Stimulated activated CD8-positive, alpha-beta memory T cell treated with anti-CD3 and anti-CD28 coated beads, Interleukin-15, amount 100 ng/mL, for 1 hour (primary cell): ENCODE data around the gene APOBEC3B.
"Not testable (repeated sequence)": the region's sequence is repeated elsewhere in the genome, so short reads cannot be mapped to it uniquely, and the experiment has no call there.

ENCODE experiments used
- DNase-seq: peaks from one replicate; pipeline ENCODE4 v3.0.0-alpha.2; 2020; ENCODE audit warnings: low read depth

The APOBEC3B gene

GRCh38 chr22:38981992-38982927 lies at the start of gene APOBEC3B:
Gene APOBEC3B (plus strand): TSS chr22:38982347. CDS start chr22:38982454, 107 bp downstream.
- DNase-seq: peak; percentile 30

- DNase-seq: no peak
These were observed 47.1 kb upstream of the APOBEC3B start for GRCh38 chr22:38935023-38935422.

GRCh38 chr22:38935616-38936015 lies 46.5 kb upstream of the APOBEC3B start:
- DNase-seq: no peak

- DNase-seq: no peak
These were observed 45.6 kb upstream of the APOBEC3B start for GRCh38 chr22:38936562-38936961.

GRCh38 chr22:38937036-38937435 lies 45.1 kb upstream of the APOBEC3B start:
- DNase-seq: no peak

- DNase-seq: no peak
These were observed 44.6 kb upstream of the APOBEC3B start for GRCh38 chr22:38937541-38937940.

- DNase-seq: no peak
These were observed 43.9 kb upstream of the APOBEC3B start for GRCh38 chr22:38938221-38938620.

- no peak for DNase-seq
These were observed 43.2 kb upstream of the APOBEC3B start for GRCh38 chr22:38938925-38939324.

- no peak for DNase-seq
These were observed 41.2 kb upstream of the APOBEC3B start for GRCh38 chr22:38940811-38941384.

- no peak for DNase-seq
These were observed 40.6 kb upstream of the APOBEC3B start for GRCh38 chr22:38941488-38941987.

- no peak for DNase-seq
These were observed 39.4 kb upstream of the APOBEC3B start for GRCh38 chr22:38942702-38943101.

GRCh38 chr22:38943201-38943600 lies 38.9 kb upstream of the APOBEC3B start:
- no peak for DNase-seq

- no peak for DNase-seq
These were observed 38.3 kb upstream of the APOBEC3B start for GRCh38 chr22:38943882-38944281.

- DNase-seq: no peak
These were observed 37.5 kb upstream of the APOBEC3B start for GRCh38 chr22:38944653-38945052.

GRCh38 chr22:38945706-38946338 lies 36.3 kb upstream of the APOBEC3B start:
- not testable (repeated sequence) for DNase-seq

GRCh38 chr22:38946771-38947170 lies 35.4 kb upstream of the APOBEC3B start:
- DNase-seq: no peak

GRCh38 chr22:38947321-38948140 lies 34.6 kb upstream of the APOBEC3B start:
- no peak for DNase-seq

- DNase-seq: no peak
These were observed 33.8 kb upstream of the APOBEC3B start for GRCh38 chr22:38948181-38948940.

- DNase-seq: no peak
These were observed 32.2 kb upstream of the APOBEC3B start for GRCh38 chr22:38949889-38950405.

GRCh38 chr22:38950527-38951295 lies 31.4 kb upstream of the APOBEC3B start:
- no peak for DNase-seq
